Esophagus muscularis mucosa (tissue), 3 donors: ENCODE measurements around the gene ELFN2.

ENCODE experiments used
- POLR2AphosphoS5 ChIP-seq, 2 donors: sonication (generic); formaldehyde crosslinking; IDR thresholded peaks; one replicate each; pipeline ENCODE4 v1.6.1; 2017; ENCODE audit warnings: antibody characterized with exemption in 2 of 2
- TF ChIP-seq, protein P1 (sequence below), 3 experiments: fragments of 200-600 bp in 2 of 3; fragments of 450-650 bp in 1 of 3; sonication (generic) in 2 of 3; IDR thresholded peaks; one replicate each; pipeline ENCODE4 v1.5.1; 2017 to 2019; ENCODE audit warnings: antibody characterized with exemption in 3 of 3, mild to moderate bottlenecking in 2 of 3, moderate library complexity in 1 of 3

DNA sequence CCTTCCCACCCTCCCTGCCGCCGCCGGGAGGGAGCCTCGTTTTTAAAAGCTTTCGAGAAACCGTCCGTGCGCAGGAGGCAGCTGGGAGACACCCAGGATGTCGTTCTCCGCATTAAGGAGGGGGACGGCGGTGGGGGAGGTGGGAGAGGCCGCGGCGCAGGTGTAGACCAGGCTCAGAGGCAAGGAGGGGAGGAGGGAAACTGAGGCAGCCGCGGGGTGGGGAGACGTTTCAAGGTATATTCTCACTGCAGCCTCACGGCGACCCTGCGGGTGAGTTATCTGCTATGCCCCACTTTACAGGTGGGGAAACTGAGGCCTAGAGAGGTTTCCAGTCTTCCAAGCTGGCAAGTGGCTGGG lies 102.3 kb downstream of the ELFN2 start:
- no peak for TF ChIP-seq POLR2AphosphoS5 (IDR thresholded peaks at IDR 0.05)
- TF ChIP-seq, protein P1, sequence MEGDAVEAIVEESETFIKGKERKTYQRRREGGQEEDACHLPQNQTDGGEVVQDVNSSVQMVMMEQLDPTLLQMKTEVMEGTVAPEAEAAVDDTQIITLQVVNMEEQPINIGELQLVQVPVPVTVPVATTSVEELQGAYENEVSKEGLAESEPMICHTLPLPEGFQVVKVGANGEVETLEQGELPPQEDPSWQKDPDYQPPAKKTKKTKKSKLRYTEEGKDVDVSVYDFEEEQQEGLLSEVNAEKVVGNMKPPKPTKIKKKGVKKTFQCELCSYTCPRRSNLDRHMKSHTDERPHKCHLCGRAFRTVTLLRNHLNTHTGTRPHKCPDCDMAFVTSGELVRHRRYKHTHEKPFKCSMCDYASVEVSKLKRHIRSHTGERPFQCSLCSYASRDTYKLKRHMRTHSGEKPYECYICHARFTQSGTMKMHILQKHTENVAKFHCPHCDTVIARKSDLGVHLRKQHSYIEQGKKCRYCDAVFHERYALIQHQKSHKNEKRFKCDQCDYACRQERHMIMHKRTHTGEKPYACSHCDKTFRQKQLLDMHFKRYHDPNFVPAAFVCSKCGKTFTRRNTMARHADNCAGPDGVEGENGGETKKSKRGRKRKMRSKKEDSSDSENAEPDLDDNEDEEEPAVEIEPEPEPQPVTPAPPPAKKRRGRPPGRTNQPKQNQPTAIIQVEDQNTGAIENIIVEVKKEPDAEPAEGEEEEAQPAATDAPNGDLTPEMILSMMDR (IDR thresholded peaks at IDR 0.05), result no peak
